HG02840 (cell line): Measurements from ENCODE around the gene KCNJ8.

Experiments used
- ATAC-seq: cut with Tn5 transposase; IDR thresholded peaks from one replicate; pipeline ENCODE4 v1.9.1; 2021; ENCODE audit warnings: mild to moderate bottlenecking, moderate library complexity, moderate number of reproducible peaks; ENCODE audit not compliant: unreplicated experiment, low FRiP score

KCNJ8 gene

GRCh38 chr12:21718944-21719650, 55.4 kb downstream of the KCNJ8 start:
- no peak for ATAC-seq

- ATAC-seq, result no peak
Observed at GRCh38 chr12:21718403-21718802, 56.1 kb downstream of the KCNJ8 start.

GRCh38 chr12:21717767-21718166, 56.7 kb downstream of the KCNJ8 start:
- no peak for ATAC-seq

- no peak for ATAC-seq
Observed at GRCh38 chr12:21715386-21715785, 59.1 kb downstream of the KCNJ8 start.
